H1 (cell line): Measurements from ENCODE around the gene MROH7. TPM values are rescaled to one million over a fixed set of nuclear protein-coding genes. Genes with fewer than 3 reads are reported as not detected.

Experiments
- CTCF ChIA-PET: fragments of 300-600 bp; sonication (Branson Sonifier 250); formaldehyde crosslinking; loops from one replicate; lab custom pipeline; 2021; ENCODE audit not compliant: partially characterized antibody; lab: Charles Lee
- POLR2A ChIA-PET: fragments of 300-600 bp; sonication (Branson Sonifier 250); formaldehyde crosslinking; loops from one replicate; lab custom pipeline; 2021; ENCODE audit warnings: inconsistent platforms; ENCODE audit not compliant: partially characterized antibody; lab: Charles Lee
- DNase-seq, 2 experiments: peaks; one replicate each; pipeline versions ENCODE4 v3.0.0 to v3.0.0-alpha.2; 2010 to 2022; ENCODE audit warnings: low spot score in 2 of 2, low read depth in 1 of 2, mixed read lengths in 1 of 2
- FAIRE-seq: peaks from 2 replicates; lab custom pipeline; 2011; peaks lifted over from hg19 to GRCh38; lab: Jason Lieb, UNC
- H2AFZ ChIP-seq: 2 replicates; pipeline ENCODE4 v1.8.1; 2012; ENCODE audit warnings: low read length, inconsistent platforms
- H2AK5ac ChIP-seq: 2 replicates; pipeline ENCODE4 v1.6.1; 2013; ENCODE audit warnings: low read depth, low read length
- H2BK120ac ChIP-seq: replicated peaks from 2 replicates; pipeline ENCODE3; 2013; ENCODE audit warnings: low read depth, low read length, inconsistent platforms
- H2BK12ac ChIP-seq: 2 replicates; pipeline ENCODE4 v1.6.1; 2013; ENCODE audit warnings: low read depth, low read length
- H2BK15ac ChIP-seq: 2 replicates; pipeline ENCODE4 v1.6.1; 2013; ENCODE audit warnings: low read length
- H2BK20ac ChIP-seq: 2 replicates; pipeline ENCODE4 v1.6.1; 2013; ENCODE audit warnings: low read length
- H2BK5ac ChIP-seq: 2 replicates; pipeline ENCODE4 v1.6.1; 2013; ENCODE audit warnings: low read depth, low read length
- H3K14ac ChIP-seq: 2 replicates; pipeline ENCODE4 v1.6.1; 2013; ENCODE audit warnings: inconsistent platforms; ENCODE audit not compliant: insufficient read length
- H3K18ac ChIP-seq: 2 replicates; pipeline ENCODE4 v1.6.1; 2013; ENCODE audit warnings: low read length; ENCODE audit errors: extremely low read depth
- H3K23ac ChIP-seq: 2 replicates; pipeline ENCODE4 v1.6.1; 2013; ENCODE audit warnings: inconsistent platforms; ENCODE audit not compliant: insufficient read length
- H3K23me2 ChIP-seq: 2 replicates; pipeline ENCODE4 v1.6.1; 2013; ENCODE audit warnings: low read depth, low read length
- H3K27ac ChIP-seq: 2 replicates; pipeline ENCODE4 v1.6.1; 2011; ENCODE audit warnings: low read depth, low read length, inconsistent platforms
- H3K27me3 ChIP-seq, 4 experiments: replicated peaks in 1 of 4; 1 replicate in 1 of 4; 2 replicates in 3 of 4; pipeline versions ENCODE4 v1.6.1 to v1.8.1; 2011 to 2013; ENCODE audit warnings: low read length in 3 of 4, mild to moderate bottlenecking in 3 of 4, inconsistent platforms in 2 of 4, mixed read lengths in 2 of 4, moderate library complexity in 1 of 4; ENCODE audit not compliant: control insufficient read depth in 3 of 4, insufficient read depth in 3 of 4; ENCODE audit errors: extremely low read depth in 1 of 4
- H3K36me3 ChIP-seq, 4 experiments: 2 replicates each; pipeline versions ENCODE4 v1.6.1 to v1.8.1; 2011 to 2013; ENCODE audit warnings: mild to moderate bottlenecking in 4 of 4, low read length in 3 of 4, moderate library complexity in 2 of 4, control low read depth in 1 of 4, inconsistent platforms in 1 of 4; ENCODE audit not compliant: insufficient read depth in 4 of 4, control insufficient read depth in 2 of 4
- H3K4ac ChIP-seq: replicated peaks from 2 replicates; pipeline ENCODE3; 2013; ENCODE audit warnings: low read length, low read depth, mixed read lengths, inconsistent platforms; ENCODE audit not compliant: insufficient read length
- H3K4me1 ChIP-seq, 4 experiments: replicated peaks in 1 of 4; 1 replicate in 1 of 4; 2 replicates in 3 of 4; pipeline versions ENCODE4 v1.6.1 to v1.8.1; 2011 to 2013; ENCODE audit warnings: low read length in 3 of 4, inconsistent platforms in 2 of 4, mixed read lengths in 1 of 4; ENCODE audit not compliant: insufficient read depth in 4 of 4, control insufficient read depth in 3 of 4
- H3K4me2 ChIP-seq, 2 experiments: 2 replicates each; pipeline versions ENCODE4 v1.6.1 to v1.8.1; 2011 to 2013; ENCODE audit warnings: low read depth in 2 of 2, low read length in 2 of 2, control low read depth in 1 of 2, inconsistent platforms in 1 of 2, mild to moderate bottlenecking in 1 of 2; ENCODE audit not compliant: insufficient read depth in 1 of 2
- H3K4me3 ChIP-seq, 4 experiments: fragments of 200-600, 300-600 bp in 1 of 4; sonication (generic), shearing (Covaris generic), sonication (Bioruptor Twin) in 1 of 4; 2 replicates each; pipeline versions ENCODE4 v1.5.1 to v1.8.1; 2011 to 2016; ENCODE audit warnings: low read length in 4 of 4, low read depth in 3 of 4, control low read depth in 2 of 4, inconsistent platforms in 2 of 4, mild to moderate bottlenecking in 2 of 4, mixed read lengths in 1 of 4, moderate library complexity in 1 of 4; ENCODE audit not compliant: insufficient read depth in 2 of 4; ENCODE audit errors: extremely low read depth in 1 of 4
- H3K56ac ChIP-seq: replicated peaks from 2 replicates; pipeline ENCODE3; 2013; ENCODE audit warnings: low read depth, mild to moderate bottlenecking, mixed read lengths, low read length, inconsistent platforms; ENCODE audit not compliant: insufficient read length
- H3K79me1 ChIP-seq: 2 replicates; pipeline ENCODE4 v1.6.1; 2013; ENCODE audit warnings: low read depth, low read length, control low read depth
- H3K79me2 ChIP-seq, 2 experiments: 2 replicates each; pipeline versions ENCODE4 v1.6.1 to v1.8.1; 2012 to 2013; ENCODE audit warnings: low read length in 2 of 2, mild to moderate bottlenecking in 2 of 2, inconsistent platforms in 1 of 2; ENCODE audit not compliant: insufficient read depth in 2 of 2, control insufficient read depth in 1 of 2
- H3K9ac ChIP-seq, 4 experiments: replicated peaks in 1 of 4; 1 replicate in 1 of 4; 2 replicates in 3 of 4; pipeline versions ENCODE4 v1.6.1 to v1.8.1; 2011 to 2013; ENCODE audit warnings: low read depth in 3 of 4, low read length in 3 of 4, control low read depth in 2 of 4, mild to moderate bottlenecking in 2 of 4, moderate library complexity in 2 of 4, inconsistent platforms in 1 of 4; ENCODE audit errors: extremely low read depth in 1 of 4
- H3K9me3 ChIP-seq, 2 experiments: 2 replicates each; pipeline versions ENCODE4 v1.6.1 to v1.8.1; 2012 to 2013; ENCODE audit warnings: mild to moderate bottlenecking in 2 of 2, moderate library complexity in 2 of 2, control low read depth in 1 of 2, inconsistent platforms in 1 of 2, low read depth in 1 of 2, low read length in 1 of 2, mixed read lengths in 1 of 2; ENCODE audit not compliant: insufficient read depth in 2 of 2
- H4K20me1 ChIP-seq, 2 experiments: replicated peaks in 1 of 2; 2 replicates each; pipeline versions ENCODE3 to v1.8.1; 2011 to 2013; ENCODE audit warnings: inconsistent platforms in 2 of 2, low read length in 2 of 2, mild to moderate bottlenecking in 1 of 2; ENCODE audit not compliant: insufficient read depth in 2 of 2, control insufficient read depth in 1 of 2
- H4K5ac ChIP-seq: 2 replicates; pipeline ENCODE4 v1.6.1; 2013; ENCODE audit warnings: low read length, low read depth, mixed read lengths, inconsistent platforms; ENCODE audit not compliant: insufficient read length
- H4K8ac ChIP-seq: 2 replicates; pipeline ENCODE4 v1.8.0; 2013; ENCODE audit warnings: mild to moderate bottlenecking, moderate library complexity, low read length, inconsistent platforms; ENCODE audit not compliant: insufficient read depth; ENCODE audit errors: extremely low read depth
- H4K91ac ChIP-seq: replicated peaks from 2 replicates; pipeline ENCODE3; 2013; ENCODE audit warnings: low read length, mixed read lengths, inconsistent platforms; ENCODE audit not compliant: insufficient read length
- ASH2L ChIP-seq: fragments of 200-600, 300-600 bp; sonication (generic); IDR thresholded peaks from one replicate; pipeline ENCODE4 v1.7.1; 2017; ENCODE audit warnings: low read length
- BRCA1 ChIP-seq: IDR thresholded peaks from 2 replicates; pipeline ENCODE4 v1.6.1; 2012; ENCODE audit warnings: low read depth, low read length, improper control_type of control experiment
- KDM1A ChIP-seq: fragments of 200-600, 300-600 bp; sonication (generic); IDR thresholded peaks from 2 replicates; pipeline ENCODE4 v1.7.1; 2016; ENCODE audit warnings: mild to moderate bottlenecking, low read length, borderline replicate concordance
- NRF1 ChIP-seq: IDR thresholded peaks from 2 replicates; pipeline ENCODE4 v1.6.1; 2011; ENCODE audit warnings: mild to moderate bottlenecking, low read depth, low read length, improper control_type of control experiment
- SP1 ChIP-seq: IDR thresholded peaks from 2 replicates; pipeline ENCODE4 v1.6.1; 2011; ENCODE audit warnings: low read depth, low read length
- WGBS, 2 experiments: shearing (Covaris generic) in 1 of 2; methylation state at CpG; one replicate each; pipeline versions ENCODE4 v1.1.6 to v1.1.7; 2013 to 2015; ENCODE audit warnings: low lambda C conversion rate in 2 of 2, mixed read lengths in 2 of 2, inconsistent platforms in 1 of 2, low coverage in 1 of 2, missing lambda C conversion rate in 1 of 2; ENCODE audit not compliant: insufficient replicate concordance in 2 of 2, insufficient coverage in 1 of 2, insufficient read length in 1 of 2; ENCODE audit errors: extremely low coverage in 1 of 2, missing lambda C conversion rate in 1 of 2; 5-methylcytosine and 5-hydroxymethylcytosine counted together
- polyA plus RNA-seq, 7 experiments: library from polyadenylated mRNA; depleted of rRNA in 3 of 7; stranded (reverse) in 5 of 7; unstranded in 2 of 7; fragments of >200 nt in 5 of 7; fragments of 200-250 nt in 2 of 7; gene quantifications; 1 replicate in 5 of 7; 2 replicates in 1 of 7; 4 replicates in 1 of 7; pipeline versions ENCODE4 v1.2.1 to v1.2.3, GENCODE V29; 2011 to 2013; ENCODE audit warnings: missing spikeins in 2 of 7, mixed read lengths in 2 of 7
- total RNA-seq: library from RNA; stranded (reverse); fragmentation: NEBNext Ultra II Directional; extraction: Animal tissue kit (Norgen Biotek cat#: 25700); gene quantifications from 2 replicates; pipeline ENCODE4 v1.2.1, GENCODE V29; 2021

The MROH7 gene
- total and polyA plus RNA-seq, 2 of the 8 experiments (the other 6 are each of a cell fraction or from before 2014, with no cell fraction given), result 0.07 to 0.20 TPM

GRCh38 chr1:54728027-54728426, 86.4 kb downstream of the MROH7 start:
- H2AK5ac ChIP-seq, result no peak overlapping the region
- H2BK15ac ChIP-seq, result no peak overlapping the region
- no peak overlapping the region for H4K5ac ChIP-seq
- H2BK20ac ChIP-seq, result no peak overlapping the region
- H3K4me1 ChIP-seq, result no peaks in the 10 kb centered on the region
- no peak overlapping the region for H3K4ac ChIP-seq
- H3K4me3 ChIP-seq, result no peak overlapping the region
- peaks cover 13 to 73% (median 39%) of the 10 kb centered on the region in 4 experiments for H3K36me3 ChIP-seq
- ChIA-PET POLR2A (interaction anchor here (0.6 kb wide), 1 partner anchor 1297 kb away, joined by 3 read pairs; no protein-coding TSS in a partner anchor), CTCF (no interaction called here)
- no peak overlapping the region for H3K23ac ChIP-seq
- peaks cover 0 to 4% of the 10 kb centered on the region in 2 experiments; a peak in 1 of 4 replicates for H3K9me3 ChIP-seq
- no peak overlapping the region for H3K56ac ChIP-seq
- peaks cover 0 to 4% of the 10 kb centered on the region in 2 experiments for H4K20me1 ChIP-seq
- no peak overlapping the region for H3K18ac ChIP-seq
- no peaks in the 10 kb centered on the region for H3K79me1 ChIP-seq
- TF ChIP-seq BRCA1, result no peak
- no peak for TF ChIP-seq ASH2L
- no peak for TF ChIP-seq NRF1
- no peak for TF ChIP-seq SP1
- TF ChIP-seq KDM1A, result no peak
- DNase-seq (no peak), FAIRE-seq (no peak)
- WGBS, 2 experiments, result 86% methylated on average over 3 of the region's 3 CpGs; no CpG with 5 or more reads in 1 of the 2 experiments
- H3K27ac ChIP-seq, result no peak overlapping the region
- no peak overlapping the region for H2AFZ ChIP-seq
- H2BK120ac ChIP-seq, result no peak overlapping the region
- no peaks in the 10 kb centered on the region for H3K79me2 ChIP-seq
- no peaks in the 10 kb centered on the region for H3K23me2 ChIP-seq
- no peak overlapping the region for H3K4me2 ChIP-seq
- H3K27me3 ChIP-seq, result no peaks in the 10 kb centered on the region
- no peak overlapping the region for H4K8ac ChIP-seq
- no peak overlapping the region for H3K9ac ChIP-seq
- H4K91ac ChIP-seq, result no peak overlapping the region
- no peak overlapping the region for H2BK5ac ChIP-seq
- H2BK12ac ChIP-seq, result no peak overlapping the region
- H3K14ac ChIP-seq, result no peak overlapping the region
